Colonic mucosa (tissue), 4 donors: ENCODE measurements around the gene MAML2. TPM values are rescaled to one million over a fixed set of nuclear protein-coding genes. Genes with fewer than 3 reads are reported as not detected.

Source experiments
- DNase-seq: peaks from one replicate; pipeline ENCODE4 v3.0.0-alpha.2; 2020
- H3K27ac ChIP-seq: fragments of 200-600 bp; one replicate; pipeline ENCODE4 v1.8.0; 2021
- H3K27me3 ChIP-seq: fragments of 200-600 bp; one replicate; pipeline ENCODE4 v1.8.0; 2021
- H3K36me3 ChIP-seq: fragments of 200-600 bp; one replicate; pipeline ENCODE4 v1.8.0; 2021
- H3K4me1 ChIP-seq: fragments of 200-600 bp; one replicate; pipeline ENCODE4 v1.8.0; 2021; ENCODE audit warnings: mild to moderate bottlenecking
- H3K4me3 ChIP-seq: fragments of 200-600 bp; one replicate; pipeline ENCODE4 v1.8.0; 2021
- H3K9ac ChIP-seq, 2 donors: one replicate each; pipeline ENCODE4 v1.7.0; 2013; ENCODE audit warnings: control low read depth in 2 of 2, low read depth in 2 of 2, low read length in 2 of 2
- H3K9me3 ChIP-seq: fragments of 200-600 bp; one replicate; pipeline ENCODE4 v1.8.0; 2021
- intact Hi-C: fragments of 100-400 bp; cut with DNase I; formaldehyde crosslinking; loops from one replicate; pipeline ENCODE4 v1.14.1; 2022
- total RNA-seq, 2 donors: library from RNA; stranded (reverse); fragmentation: NEBNext Ultra II Directional in 1 of 2; extraction: Animal tissue kit (Norgen Biotek cat#: 25700) in 1 of 2; gene quantifications; one replicate each; pipeline ENCODE4 v1.2.1, GENCODE V29; 2021
- TF ChIP-seq, protein P1 (sequence below): fragments of 200-600 bp; IDR thresholded peaks from one replicate; pipeline ENCODE4 v1.8.0; 2022; ENCODE audit warnings: antibody characterized with exemption, mild to moderate bottlenecking
- donor health status: healthy.
- donor health status: DM: no; HTN: no; CAD: no.
- donor health status: DM: no; HTN: no; CAD: no.

The MAML2 gene
- total RNA-seq, 2 donors from 2014 or later = 10.4 to 11.0 TPM

GRCh38 chr11:96339706-96340554 lies 3.1 kb downstream of the MAML2 start:
- H3K36me3 ChIP-seq = no peaks in the 10 kb centered on the region
- intact Hi-C loops = loop anchor here (5.0 to 10.0 kb wide), 2 partner anchors 83 to 1105 kb away; partner anchors contain the start of gene SESN3
- H3K9me3 ChIP-seq = no peaks in the 10 kb centered on the region
- peak overlapping the region; percentile 54 to 68 for H3K9ac ChIP-seq
- H3K4me1 ChIP-seq = peaks cover 23% of the 10 kb centered on the region
- no peaks in the 10 kb centered on the region for H3K27me3 ChIP-seq
- peak overlapping the region; percentile 70 for H3K27ac ChIP-seq
- H3K4me3 ChIP-seq = peak overlapping the region; percentile 10
- TF ChIP-seq, protein P1, sequence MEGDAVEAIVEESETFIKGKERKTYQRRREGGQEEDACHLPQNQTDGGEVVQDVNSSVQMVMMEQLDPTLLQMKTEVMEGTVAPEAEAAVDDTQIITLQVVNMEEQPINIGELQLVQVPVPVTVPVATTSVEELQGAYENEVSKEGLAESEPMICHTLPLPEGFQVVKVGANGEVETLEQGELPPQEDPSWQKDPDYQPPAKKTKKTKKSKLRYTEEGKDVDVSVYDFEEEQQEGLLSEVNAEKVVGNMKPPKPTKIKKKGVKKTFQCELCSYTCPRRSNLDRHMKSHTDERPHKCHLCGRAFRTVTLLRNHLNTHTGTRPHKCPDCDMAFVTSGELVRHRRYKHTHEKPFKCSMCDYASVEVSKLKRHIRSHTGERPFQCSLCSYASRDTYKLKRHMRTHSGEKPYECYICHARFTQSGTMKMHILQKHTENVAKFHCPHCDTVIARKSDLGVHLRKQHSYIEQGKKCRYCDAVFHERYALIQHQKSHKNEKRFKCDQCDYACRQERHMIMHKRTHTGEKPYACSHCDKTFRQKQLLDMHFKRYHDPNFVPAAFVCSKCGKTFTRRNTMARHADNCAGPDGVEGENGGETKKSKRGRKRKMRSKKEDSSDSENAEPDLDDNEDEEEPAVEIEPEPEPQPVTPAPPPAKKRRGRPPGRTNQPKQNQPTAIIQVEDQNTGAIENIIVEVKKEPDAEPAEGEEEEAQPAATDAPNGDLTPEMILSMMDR = no peak
- DNase-seq = peak; percentile 43

- intact Hi-C loops = loop anchor here (5.0 to 10.0 kb wide), 2 partner anchors 82 to 1104 kb away; partner anchors contain the start of gene SESN3
- H3K4me1 ChIP-seq = peaks cover 23% of the 10 kb centered on the region
Measured at GRCh38 chr11:96338910-96339705, 3.9 kb downstream of the MAML2 start.

DNA sequence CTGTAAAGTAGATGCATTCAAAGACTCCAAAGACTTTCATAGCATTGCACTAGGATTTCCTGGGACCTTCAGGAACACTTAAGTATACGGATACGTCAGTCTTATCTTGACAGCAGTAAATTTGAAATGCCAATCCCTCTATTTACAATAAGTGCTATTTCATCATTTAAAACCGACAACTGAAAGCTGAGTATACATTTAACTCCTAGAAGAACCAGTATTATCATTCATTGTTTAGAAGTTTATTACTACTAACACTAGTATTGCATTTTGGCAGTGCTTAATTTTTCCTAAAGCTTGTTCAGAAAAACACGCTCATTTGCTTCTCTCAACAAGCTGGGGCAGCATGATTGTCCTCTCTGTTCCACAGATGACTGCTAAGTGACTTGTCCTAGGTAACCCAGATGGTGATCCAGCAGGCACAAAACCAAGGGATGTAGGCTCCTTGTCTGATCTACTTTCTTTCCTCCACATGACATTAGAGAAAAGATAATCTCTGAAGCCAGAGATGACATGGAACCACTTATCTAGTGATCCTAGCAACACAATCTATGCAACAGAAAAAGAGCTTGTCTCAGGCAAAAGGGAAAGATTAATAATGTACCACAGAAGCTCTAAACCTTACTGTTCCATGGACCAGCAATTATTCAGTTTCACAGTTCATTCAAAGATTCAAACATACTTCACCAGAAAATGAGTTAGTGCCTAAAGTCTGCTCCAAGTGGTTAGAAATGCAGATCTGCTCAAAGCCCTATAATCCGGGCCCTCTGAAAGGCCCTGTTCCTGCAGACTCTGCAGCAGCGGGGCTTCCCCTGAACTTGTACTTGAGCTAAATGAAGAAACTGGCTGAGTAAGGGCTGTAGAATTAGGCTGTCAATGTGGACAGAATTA lies 5.2 kb downstream of the MAML2 start:
- Histone ChIP-seq H3K4me3 (no peak overlapping the region), H3K27me3 (no peaks in the 10 kb centered on the region), H3K27ac (peak overlapping the region; percentile 47), H3K4me1 (peaks cover 18% of the 10 kb centered on the region), H3K36me3 (no peaks in the 10 kb centered on the region), H3K9ac (peak overlapping the region in 1 of 2 donors; percentile 68), H3K9me3 (no peaks in the 10 kb centered on the region)
- intact Hi-C loops = loop anchor here (5.0 to 10.0 kb wide), 2 partner anchors 80 to 1103 kb away; partner anchors contain the start of gene SESN3
- peak; percentile 42 for DNase-seq
- TF ChIP-seq, protein P1 = no peak

More at GRCh38 chr11:96338910-96339705, 3.9 kb downstream of the MAML2 start:
- H3K4me3 ChIP-seq = peak overlapping the region; percentile 10
- H3K9me3 ChIP-seq = no peaks in the 10 kb centered on the region
- no peaks in the 10 kb centered on the region for H3K27me3 ChIP-seq
- peak overlapping the region; percentile 70 for H3K27ac ChIP-seq
- H3K36me3 ChIP-seq = no peaks in the 10 kb centered on the region
- peak overlapping the region; percentile 54 to 68 for H3K9ac ChIP-seq
- peak; percentile 48 for DNase-seq
- TF ChIP-seq, protein P1 = no peak

DNA sequence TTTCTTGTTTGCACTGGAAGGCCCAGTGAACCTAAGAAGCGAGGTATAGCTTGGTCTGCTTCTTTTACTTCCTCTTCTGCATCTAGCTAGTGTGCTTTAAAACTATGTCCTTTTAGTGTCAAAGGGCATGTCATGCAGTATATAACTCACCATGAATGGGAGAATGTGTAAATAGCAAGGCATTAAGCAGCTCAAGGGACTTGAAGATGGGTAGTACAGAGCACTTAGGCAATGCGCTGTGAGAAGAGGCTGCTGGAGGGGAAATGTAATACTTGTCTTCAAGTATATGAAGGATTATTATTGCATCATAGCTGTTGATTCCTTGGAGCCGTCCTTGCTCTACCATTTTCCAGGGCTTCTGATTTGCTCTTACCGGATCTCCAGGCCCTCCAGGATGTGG lies 7.6 kb downstream of the MAML2 start:
- H3K4me3 ChIP-seq = no peak overlapping the region
- no peaks in the 10 kb centered on the region for H3K9me3 ChIP-seq
- no peaks in the 10 kb centered on the region for H3K36me3 ChIP-seq
- intact Hi-C loops = loop anchor here (5.0 to 10.0 kb wide), 2 partner anchors 78 to 1101 kb away; partner anchors contain the start of gene SESN3
- peaks cover 18% of the 10 kb centered on the region for H3K4me1 ChIP-seq
- H3K27me3 ChIP-seq = no peaks in the 10 kb centered on the region
- H3K9ac ChIP-seq = no peak overlapping the region
- TF ChIP-seq, protein P1 = no peak
- DNase-seq = no peak
- H3K27ac ChIP-seq = no peak overlapping the region
